WTC11 (cell line): ENCODE data around the gene RABL6. TPM values are rescaled to one million over a fixed set of nuclear protein-coding genes. Genes with fewer than 3 reads are reported as not detected.

ENCODE experiments used
- ATAC-seq: fragments of 200-7000 bp; cut with Tn5 transposase; 2 replicates; pipeline ENCODE4 v1.10.0; 2021; ENCODE audit warnings: mild to moderate bottlenecking, moderate library complexity
- CTCF ChIA-PET: fragments of 300-600 bp; sonication (Branson Sonifier 250); formaldehyde crosslinking; loops from one replicate; lab custom pipeline; 2021; ENCODE audit warnings: antibody characterized with exemption; lab: Charles Lee
- POLR2A ChIA-PET: fragments of 350-600 bp; sonication (Branson Sonifier 250); formaldehyde crosslinking; loops from one replicate; lab custom pipeline; 2021; ENCODE audit warnings: antibody characterized with exemption; lab: Charles Lee
- DNase-seq: peaks from one replicate; pipeline ENCODE4 v3.0.0; 2021; ENCODE audit warnings: low spot score
- H3K27ac Mint-ChIP-seq: 2 replicates; pipeline ENCODE4 v1.8.0; 2021; ENCODE audit warnings: mixed read lengths
- H3K27me3 Mint-ChIP-seq: 2 replicates; pipeline ENCODE4 v1.8.0; 2021; ENCODE audit warnings: low read depth, mild to moderate bottlenecking, moderate library complexity, mixed read lengths
- H3K36me3 Mint-ChIP-seq: 2 replicates; pipeline ENCODE4 v1.8.0; 2021; ENCODE audit warnings: mixed read lengths
- H3K4me1 Mint-ChIP-seq: 2 replicates; pipeline ENCODE4 v1.8.0; 2022; ENCODE audit warnings: mixed read lengths
- H3K4me3 Mint-ChIP-seq: 2 replicates; pipeline ENCODE4 v1.8.0; 2021; ENCODE audit warnings: mild to moderate bottlenecking, moderate library complexity, mixed read lengths
- H3K9me3 Mint-ChIP-seq: 2 replicates; pipeline ENCODE4 v1.8.0; 2021; ENCODE audit warnings: mixed read lengths
- IRF2 ChIP-seq: sonication (generic); formaldehyde crosslinking; IDR thresholded peaks from 2 replicates; pipeline ENCODE4 v1.8.0; 2022; ENCODE audit warnings: low read depth, missing genetic modification reagents, borderline replicate concordance
- NFATC4 ChIP-seq: fragments of 250-450 bp; sonication (Bioruptor Pico); IDR thresholded peaks from 2 replicates; pipeline ENCODE4 v1.9.0; 2021; ENCODE audit warnings: mild to moderate bottlenecking
- PRRX2 ChIP-seq: fragments of 250-450 bp; sonication (Bioruptor Pico); IDR thresholded peaks from 2 replicates; pipeline ENCODE4 v1.8.0; 2021; ENCODE audit warnings: mild to moderate bottlenecking
- RELA ChIP-seq: sonication (generic); formaldehyde crosslinking; IDR thresholded peaks from 2 replicates; pipeline ENCODE4 v1.8.1; 2022; ENCODE audit warnings: missing genetic modification reagents, mild to moderate bottlenecking, borderline replicate concordance
- SMAD3 ChIP-seq: sonication (generic); formaldehyde crosslinking; IDR thresholded peaks from 2 replicates; pipeline ENCODE4 v1.8.0; 2022; ENCODE audit warnings: missing genetic modification reagents, mild to moderate bottlenecking, borderline replicate concordance
- TEAD1 ChIP-seq: sonication (generic); formaldehyde crosslinking; IDR thresholded peaks from 2 replicates; pipeline ENCODE4 v1.8.0; 2022; ENCODE audit warnings: mild to moderate bottlenecking, missing genetic modification reagents
- TEAD4 ChIP-seq: sonication (generic); formaldehyde crosslinking; IDR thresholded peaks from 2 replicates; pipeline ENCODE4 v1.8.0; 2022; ENCODE audit warnings: mild to moderate bottlenecking, missing genetic modification reagents
- TP53 ChIP-seq: sonication (generic); formaldehyde crosslinking; IDR thresholded peaks from 2 replicates; pipeline ENCODE4 v1.8.1; 2023; ENCODE audit warnings: mild to moderate bottlenecking, missing genetic modification reagents
- ZNF263 ChIP-seq: sonication (generic); formaldehyde crosslinking; IDR thresholded peaks from 2 replicates; pipeline ENCODE4 v1.8.1; 2022; ENCODE audit warnings: low read depth, mild to moderate bottlenecking, moderate library complexity, missing genetic modification reagents
- ZNF317 ChIP-seq: sonication (generic); formaldehyde crosslinking; IDR thresholded peaks from 2 replicates; pipeline ENCODE4 v1.8.1; 2023; ENCODE audit warnings: low read depth, mild to moderate bottlenecking, moderate library complexity, missing genetic modification reagents, borderline replicate concordance
- total RNA-seq: library from RNA; stranded (reverse); gene quantifications from 3 replicates; pipeline ENCODE4 v1.2.3, GENCODE V29; 2021
- TF ChIP-seq, protein P1 (sequence below): fragments of 250-450 bp; sonication (Bioruptor Pico); IDR thresholded peaks from 2 replicates; pipeline ENCODE4 v1.8.0; 2021; ENCODE audit warnings: mild to moderate bottlenecking
- TF ChIP-seq, protein P2 (sequence below): sonication (generic); formaldehyde crosslinking; IDR thresholded peaks from 2 replicates; pipeline ENCODE4 v1.8.1; 2023; ENCODE audit warnings: mild to moderate bottlenecking, missing genetic modification reagents, moderate library complexity
- TF ChIP-seq, protein P3 (sequence below): sonication (generic); formaldehyde crosslinking; IDR thresholded peaks from 2 replicates; pipeline ENCODE4 v1.8.1; 2023; ENCODE audit warnings: mild to moderate bottlenecking, missing genetic modification reagents
- TF ChIP-seq, protein P4 (sequence below): sonication (generic); formaldehyde crosslinking; IDR thresholded peaks from 2 replicates; pipeline ENCODE4 v1.8.1; 2023; ENCODE audit warnings: mild to moderate bottlenecking, moderate library complexity, missing genetic modification reagents
- TF ChIP-seq, protein P5 (sequence below): fragments of 250-450 bp; sonication (Bioruptor Pico); IDR thresholded peaks from 2 replicates; pipeline ENCODE4 v1.9.0; 2021; ENCODE audit warnings: mild to moderate bottlenecking, borderline replicate concordance
- TF ChIP-seq, protein P6 (sequence below): sonication (generic); formaldehyde crosslinking; IDR thresholded peaks from 2 replicates; pipeline ENCODE4 v1.8.0; 2022; ENCODE audit warnings: mild to moderate bottlenecking, missing genetic modification reagents

Gene RABL6
- total RNA-seq, 1 experiment from 2014 or later, result 171 TPM

DNA sequence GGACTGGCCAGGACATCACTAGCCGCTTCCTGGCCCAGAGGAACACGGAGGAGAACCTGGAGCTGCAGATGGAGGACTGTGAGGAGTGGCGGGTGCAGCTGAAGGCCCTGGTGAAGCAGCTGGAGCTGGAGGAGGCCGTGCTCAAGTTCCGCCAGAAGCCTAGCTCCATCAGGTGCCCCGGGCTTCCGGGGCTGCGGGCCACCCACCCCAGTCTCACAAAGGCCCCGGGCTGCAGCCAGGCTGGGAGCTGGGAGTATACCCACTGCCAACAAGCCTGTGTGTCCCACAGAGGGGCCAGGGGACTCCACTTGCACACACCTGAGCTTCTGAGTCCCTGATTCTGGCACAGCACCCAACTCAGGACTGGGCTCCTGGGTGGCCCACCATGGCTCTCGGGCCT is 1.7 kb upstream of the RABL6 start (continued):
- TF ChIP-seq, protein P1, sequence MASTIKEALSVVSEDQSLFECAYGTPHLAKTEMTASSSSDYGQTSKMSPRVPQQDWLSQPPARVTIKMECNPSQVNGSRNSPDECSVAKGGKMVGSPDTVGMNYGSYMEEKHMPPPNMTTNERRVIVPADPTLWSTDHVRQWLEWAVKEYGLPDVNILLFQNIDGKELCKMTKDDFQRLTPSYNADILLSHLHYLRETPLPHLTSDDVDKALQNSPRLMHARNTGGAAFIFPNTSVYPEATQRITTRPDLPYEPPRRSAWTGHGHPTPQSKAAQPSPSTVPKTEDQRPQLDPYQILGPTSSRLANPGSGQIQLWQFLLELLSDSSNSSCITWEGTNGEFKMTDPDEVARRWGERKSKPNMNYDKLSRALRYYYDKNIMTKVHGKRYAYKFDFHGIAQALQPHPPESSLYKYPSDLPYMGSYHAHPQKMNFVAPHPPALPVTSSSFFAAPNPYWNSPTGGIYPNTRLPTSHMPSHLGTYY (CRISPR knock-in tag), result no peak
- TF ChIP-seq SMAD3 (CRISPR knock-in tag) (no peak), IRF2 (CRISPR knock-in tag) (no peak), TP53 (CRISPR knock-in tag) (no peak), RELA (CRISPR knock-in tag) (no peak), PRRX2 (CRISPR knock-in tag) (no peak)
- TF ChIP-seq, protein P2, sequence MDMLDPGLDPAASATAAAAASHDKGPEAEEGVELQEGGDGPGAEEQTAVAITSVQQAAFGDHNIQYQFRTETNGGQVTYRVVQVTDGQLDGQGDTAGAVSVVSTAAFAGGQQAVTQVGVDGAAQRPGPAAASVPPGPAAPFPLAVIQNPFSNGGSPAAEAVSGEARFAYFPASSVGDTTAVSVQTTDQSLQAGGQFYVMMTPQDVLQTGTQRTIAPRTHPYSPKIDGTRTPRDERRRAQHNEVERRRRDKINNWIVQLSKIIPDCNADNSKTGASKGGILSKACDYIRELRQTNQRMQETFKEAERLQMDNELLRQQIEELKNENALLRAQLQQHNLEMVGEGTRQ (CRISPR knock-in tag), result no peak

DNA sequence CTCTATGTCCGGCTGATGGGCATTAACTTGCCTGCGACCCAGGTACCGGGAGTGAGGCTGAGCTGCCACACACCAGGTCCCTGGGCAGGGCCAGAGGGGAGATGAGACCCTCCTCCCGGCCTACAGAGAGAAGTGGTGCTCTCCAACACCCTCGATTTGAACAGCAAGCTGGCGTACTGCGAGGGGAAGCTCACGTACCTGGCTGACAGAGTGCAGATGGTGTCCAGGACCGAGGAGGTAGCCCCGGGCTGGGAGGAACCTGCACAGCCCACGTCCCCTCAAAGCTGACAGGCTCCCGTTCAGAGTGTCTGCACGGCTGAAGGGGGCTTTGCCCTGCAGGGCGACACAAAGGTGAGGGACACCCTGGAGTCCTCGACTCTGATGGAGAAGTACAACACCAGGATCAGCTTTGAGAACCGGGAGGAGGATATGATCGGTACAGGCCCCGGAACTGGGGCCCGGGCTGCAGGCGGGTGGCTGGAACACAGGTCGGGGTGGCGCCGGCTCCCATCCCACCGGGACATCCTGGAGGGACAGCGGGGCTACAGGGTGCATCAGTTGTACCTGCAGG is 1.0 kb upstream of the RABL6 start:
- peak overlapping the region; percentile 78 for H3K4me3 Mint-ChIP-seq
- ChIA-PET POLR2A (interaction anchor here (0.8 to 1.4 kb wide), 2 partner anchors 16 to 34 kb away, joined by 3 to 5 read pairs; no protein-coding TSS in a partner anchor), CTCF (interaction anchor here (1.1 to 3.8 kb wide), 12 partner anchors 7 to 257 kb away, joined by 3 to 32 read pairs (median 6); partner anchors contain the start of genes AJM1 and TMEM141)
- no peak for ATAC-seq
- H3K27me3 Mint-ChIP-seq, result peaks cover 27% of the 10 kb centered on the region
- peaks cover 14% of the 10 kb centered on the region for H3K36me3 Mint-ChIP-seq
- DNase-seq, result no peak
- no peaks in the 10 kb centered on the region for H3K9me3 Mint-ChIP-seq
- peaks cover 21% of the 10 kb centered on the region for H3K4me1 Mint-ChIP-seq
- no peak overlapping the region for H3K27ac Mint-ChIP-seq
- no peak for TF ChIP-seq ZNF317 (CRISPR knock-in tag)
- TF ChIP-seq, protein P3, sequence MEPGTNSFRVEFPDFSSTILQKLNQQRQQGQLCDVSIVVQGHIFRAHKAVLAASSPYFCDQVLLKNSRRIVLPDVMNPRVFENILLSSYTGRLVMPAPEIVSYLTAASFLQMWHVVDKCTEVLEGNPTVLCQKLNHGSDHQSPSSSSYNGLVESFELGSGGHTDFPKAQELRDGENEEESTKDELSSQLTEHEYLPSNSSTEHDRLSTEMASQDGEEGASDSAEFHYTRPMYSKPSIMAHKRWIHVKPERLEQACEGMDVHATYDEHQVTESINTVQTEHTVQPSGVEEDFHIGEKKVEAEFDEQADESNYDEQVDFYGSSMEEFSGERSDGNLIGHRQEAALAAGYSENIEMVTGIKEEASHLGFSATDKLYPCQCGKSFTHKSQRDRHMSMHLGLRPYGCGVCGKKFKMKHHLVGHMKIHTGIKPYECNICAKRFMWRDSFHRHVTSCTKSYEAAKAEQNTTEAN (CRISPR knock-in tag), result 0 out of 2 replicates have a peak, but pooled peaks have one; percentile 39

DNA sequence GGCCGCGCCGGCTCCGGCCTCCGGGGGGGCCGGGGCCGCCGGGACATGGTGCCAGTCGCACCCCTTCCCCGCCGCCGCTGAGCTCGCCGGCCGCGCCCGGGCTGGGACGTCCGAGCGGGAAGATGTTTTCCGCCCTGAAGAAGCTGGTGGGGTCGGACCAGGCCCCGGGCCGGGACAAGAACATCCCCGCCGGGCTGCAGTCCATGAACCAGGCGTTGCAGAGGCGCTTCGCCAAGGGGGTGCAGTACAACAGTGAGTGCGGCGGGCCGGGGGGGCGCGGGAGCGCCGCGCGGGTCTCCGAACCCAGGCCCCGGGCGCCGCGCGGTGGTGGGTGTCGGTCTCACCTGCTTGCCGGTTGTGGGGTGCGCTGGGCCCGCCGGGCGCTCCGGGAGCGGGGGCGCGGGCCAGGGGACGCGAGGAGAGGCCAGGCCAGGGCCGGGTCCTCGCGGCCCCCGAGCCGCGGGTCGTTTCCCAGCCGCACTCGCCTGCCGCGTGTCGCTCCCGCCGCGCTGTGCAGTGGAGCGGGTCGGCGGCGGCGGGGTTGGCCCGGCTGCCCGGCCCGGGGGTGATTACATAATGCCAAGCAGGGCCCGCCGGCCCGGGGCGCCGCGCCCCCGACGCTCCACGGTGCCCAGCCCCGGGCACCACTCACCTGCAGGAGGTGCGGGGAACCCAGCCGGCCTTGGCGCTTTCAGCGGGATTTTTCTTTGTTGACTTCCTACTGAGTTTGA is 492 bp downstream of the RABL6 start:
- TF ChIP-seq, protein P4, sequence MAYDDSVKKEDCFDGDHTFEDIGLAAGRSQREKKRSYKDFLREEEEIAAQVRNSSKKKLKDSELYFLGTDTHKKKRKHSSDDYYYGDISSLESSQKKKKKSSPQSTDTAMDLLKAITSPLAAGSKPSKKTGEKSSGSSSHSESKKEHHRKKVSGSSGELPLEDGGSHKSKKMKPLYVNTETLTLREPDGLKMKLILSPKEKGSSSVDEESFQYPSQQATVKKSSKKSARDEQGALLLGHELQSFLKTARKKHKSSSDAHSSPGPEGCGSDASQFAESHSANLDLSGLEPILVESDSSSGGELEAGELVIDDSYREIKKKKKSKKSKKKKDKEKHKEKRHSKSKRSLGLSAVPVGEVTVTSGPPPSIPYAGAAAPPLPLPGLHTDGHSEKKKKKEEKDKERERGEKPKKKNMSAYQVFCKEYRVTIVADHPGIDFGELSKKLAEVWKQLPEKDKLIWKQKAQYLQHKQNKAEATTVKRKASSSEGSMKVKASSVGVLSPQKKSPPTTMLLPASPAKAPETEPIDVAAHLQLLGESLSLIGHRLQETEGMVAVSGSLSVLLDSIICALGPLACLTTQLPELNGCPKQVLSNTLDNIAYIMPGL, result peak; percentile 29; the same call in 1 of the 2 replicates
- TF ChIP-seq, protein P5, sequence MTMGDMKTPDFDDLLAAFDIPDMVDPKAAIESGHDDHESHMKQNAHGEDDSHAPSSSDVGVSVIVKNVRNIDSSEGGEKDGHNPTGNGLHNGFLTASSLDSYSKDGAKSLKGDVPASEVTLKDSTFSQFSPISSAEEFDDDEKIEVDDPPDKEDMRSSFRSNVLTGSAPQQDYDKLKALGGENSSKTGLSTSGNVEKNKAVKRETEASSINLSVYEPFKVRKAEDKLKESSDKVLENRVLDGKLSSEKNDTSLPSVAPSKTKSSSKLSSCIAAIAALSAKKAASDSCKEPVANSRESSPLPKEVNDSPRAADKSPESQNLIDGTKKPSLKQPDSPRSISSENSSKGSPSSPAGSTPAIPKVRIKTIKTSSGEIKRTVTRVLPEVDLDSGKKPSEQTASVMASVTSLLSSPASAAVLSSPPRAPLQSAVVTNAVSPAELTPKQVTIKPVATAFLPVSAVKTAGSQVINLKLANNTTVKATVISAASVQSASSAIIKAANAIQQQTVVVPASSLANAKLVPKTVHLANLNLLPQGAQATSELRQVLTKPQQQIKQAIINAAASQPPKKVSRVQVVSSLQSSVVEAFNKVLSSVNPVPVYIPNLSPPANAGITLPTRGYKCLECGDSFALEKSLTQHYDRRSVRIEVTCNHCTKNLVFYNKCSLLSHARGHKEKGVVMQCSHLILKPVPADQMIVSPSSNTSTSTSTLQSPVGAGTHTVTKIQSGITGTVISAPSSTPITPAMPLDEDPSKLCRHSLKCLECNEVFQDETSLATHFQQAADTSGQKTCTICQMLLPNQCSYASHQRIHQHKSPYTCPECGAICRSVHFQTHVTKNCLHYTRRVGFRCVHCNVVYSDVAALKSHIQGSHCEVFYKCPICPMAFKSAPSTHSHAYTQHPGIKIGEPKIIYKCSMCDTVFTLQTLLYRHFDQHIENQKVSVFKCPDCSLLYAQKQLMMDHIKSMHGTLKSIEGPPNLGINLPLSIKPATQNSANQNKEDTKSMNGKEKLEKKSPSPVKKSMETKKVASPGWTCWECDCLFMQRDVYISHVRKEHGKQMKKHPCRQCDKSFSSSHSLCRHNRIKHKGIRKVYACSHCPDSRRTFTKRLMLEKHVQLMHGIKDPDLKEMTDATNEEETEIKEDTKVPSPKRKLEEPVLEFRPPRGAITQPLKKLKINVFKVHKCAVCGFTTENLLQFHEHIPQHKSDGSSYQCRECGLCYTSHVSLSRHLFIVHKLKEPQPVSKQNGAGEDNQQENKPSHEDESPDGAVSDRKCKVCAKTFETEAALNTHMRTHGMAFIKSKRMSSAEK (CRISPR knock-in tag), result no peak
- TF ChIP-seq TEAD4 (CRISPR knock-in tag), result no peak
- TF ChIP-seq, protein P6, sequence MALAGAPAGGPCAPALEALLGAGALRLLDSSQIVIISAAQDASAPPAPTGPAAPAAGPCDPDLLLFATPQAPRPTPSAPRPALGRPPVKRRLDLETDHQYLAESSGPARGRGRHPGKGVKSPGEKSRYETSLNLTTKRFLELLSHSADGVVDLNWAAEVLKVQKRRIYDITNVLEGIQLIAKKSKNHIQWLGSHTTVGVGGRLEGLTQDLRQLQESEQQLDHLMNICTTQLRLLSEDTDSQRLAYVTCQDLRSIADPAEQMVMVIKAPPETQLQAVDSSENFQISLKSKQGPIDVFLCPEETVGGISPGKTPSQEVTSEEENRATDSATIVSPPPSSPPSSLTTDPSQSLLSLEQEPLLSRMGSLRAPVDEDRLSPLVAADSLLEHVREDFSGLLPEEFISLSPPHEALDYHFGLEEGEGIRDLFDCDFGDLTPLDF (CRISPR knock-in tag), result no peak
- 0 out of 2 replicates have a peak, but pooled peaks have one; percentile 7 for TF ChIP-seq ZNF263
- 0 out of 2 replicates have a peak, but pooled peaks have one; percentile 11 for TF ChIP-seq ZNF317 (CRISPR knock-in tag)
- TF ChIP-seq, protein P3 (CRISPR knock-in tag), result no peak
- no peak for TF ChIP-seq NFATC4 (CRISPR knock-in tag)
- TF ChIP-seq TEAD1 (CRISPR knock-in tag), result no peak
- no peak for TF ChIP-seq IRF2 (CRISPR knock-in tag)
- TF ChIP-seq, all 79 proteins: peak for 3
- Mint-ChIP-seq H3K27me3 (peaks cover 18% of the 10 kb centered on the region), H3K4me1 (peaks cover 21% of the 10 kb centered on the region), H3K36me3 (peaks cover 21% of the 10 kb centered on the region), H3K27ac (0 out of 2 replicates have a peak overlapping the region, but pooled peaks have one; percentile 31), H3K9me3 (no peaks in the 10 kb centered on the region), H3K4me3 (peak overlapping the region; percentile 86)
- POLR2A ChIA-PET, result interaction anchor here (1.1 to 1.4 kb wide), 2 partner anchors 14 to 39 kb away, joined by 3 to 5 read pairs; no protein-coding TSS in a partner anchor
- DNase-seq (no peak), ATAC-seq (peak; percentile 3)
- CTCF ChIA-PET, result interaction anchor here (0.5 to 3.8 kb wide), 14 partner anchors 8 to 242 kb away, joined by 3 to 32 read pairs (median 4); partner anchors contain the start of genes AJM1 and TMEM141
